HEK293 (cell line): ENCODE data around the gene LBX2.

Experiments used
- CTCF ChIA-PET: fragments of 350-600 bp; formaldehyde crosslinking; extraction: SDS; loops from one replicate; lab custom pipeline; 2021; ENCODE audit warnings: antibody characterized with exemption; lab: Yijun Ruan, JAX
- POLR2A ChIA-PET: fragments of 300-600 bp; formaldehyde crosslinking; extraction: SDS; loops from one replicate; lab custom pipeline; 2020; ENCODE audit warnings: antibody characterized with exemption, inconsistent platforms; lab: Yijun Ruan, JAX
- H3K27ac ChIP-seq: fragments of 200-500 bp; sonication (Bioruptor generic); 2 replicates; pipeline ENCODE4 v1.5.1; 2014; ENCODE audit warnings: low read depth, low read length, control low read depth, inconsistent platforms; ENCODE audit errors: extremely low read depth
- H3K36me3 ChIP-seq, 2 experiments: fragments of 200-500 bp in 1 of 2; sonication (Bioruptor generic) in 1 of 2; 1 replicate in 1 of 2; 2 replicates in 1 of 2; pipeline ENCODE4 v1.5.1; 2014 to 2017; ENCODE audit warnings: inconsistent platforms in 2 of 2, low read length in 2 of 2; ENCODE audit not compliant: control insufficient read depth in 2 of 2, insufficient read depth in 1 of 2
- H3K4me1 ChIP-seq: fragments of 200-500 bp; sonication (Bioruptor generic); 2 replicates; pipeline ENCODE4 v1.5.1; 2014; ENCODE audit warnings: mild to moderate bottlenecking, low read length, inconsistent platforms; ENCODE audit not compliant: control insufficient read depth, insufficient read depth
- H3K4me3 ChIP-seq: 2 replicates; pipeline ENCODE4 v1.5.1; 2011; ENCODE audit warnings: low read depth, mild to moderate bottlenecking, control low read depth, low read length, moderate library complexity
- H3K9me3 ChIP-seq: fragments of 200-500 bp; sonication (Bioruptor generic); 2 replicates; pipeline ENCODE4 v1.5.1; 2014; ENCODE audit warnings: low read depth, low read length, inconsistent platforms; ENCODE audit not compliant: control insufficient read depth, insufficient read depth
- BCL11A ChIP-seq: fragments of 450-650 bp; formaldehyde crosslinking; IDR thresholded peaks from 2 replicates; pipeline ENCODE4 v1.5.1; 2016; ENCODE audit warnings: low read depth, missing biosample characterization, missing genetic modification characterization
- IKZF3 ChIP-seq: fragments of 450-650 bp; IDR thresholded peaks from 2 replicates; pipeline ENCODE4 v1.5.0; 2018; ENCODE audit warnings: missing biosample characterization, mild to moderate bottlenecking, missing genetic modification characterization, moderate library complexity
- KLF17 ChIP-seq: fragments of 450-650 bp; formaldehyde crosslinking; IDR thresholded peaks from 2 replicates; pipeline ENCODE4 v1.5.1; 2016; ENCODE audit warnings: missing biosample characterization, missing genetic modification characterization
- MYNN ChIP-seq: fragments of 450-650 bp; formaldehyde crosslinking; IDR thresholded peaks from 2 replicates; pipeline ENCODE4 v1.5.1; 2016; ENCODE audit warnings: missing biosample characterization, missing genetic modification characterization, borderline replicate concordance
- SCRT1 ChIP-seq: fragments of 450-650 bp; formaldehyde crosslinking; IDR thresholded peaks from 2 replicates; pipeline ENCODE4 v1.5.1; 2016; ENCODE audit warnings: missing biosample characterization, missing genetic modification characterization, borderline replicate concordance
- SCRT2 ChIP-seq: fragments of 450-650 bp; formaldehyde crosslinking; IDR thresholded peaks from 2 replicates; pipeline ENCODE4 v1.5.1; 2016; ENCODE audit warnings: missing biosample characterization, missing genetic modification characterization
- ZBTB17 ChIP-seq: fragments of 450-650 bp; formaldehyde crosslinking; IDR thresholded peaks from 2 replicates; pipeline ENCODE4 v1.5.1; 2016; ENCODE audit warnings: missing biosample characterization, missing genetic modification characterization
- ZBTB49 ChIP-seq: fragments of 450-650 bp; formaldehyde crosslinking; IDR thresholded peaks from 2 replicates; pipeline ENCODE4 v1.5.1; 2016; ENCODE audit warnings: missing biosample characterization, missing genetic modification characterization, low read depth
- ZBTB7A ChIP-seq: fragments of 450-650 bp; formaldehyde crosslinking; IDR thresholded peaks from 2 replicates; pipeline ENCODE4 v1.5.1; 2016; ENCODE audit warnings: low read depth, missing biosample characterization, missing genetic modification characterization
- ZFP69B ChIP-seq: fragments of 450-650 bp; formaldehyde crosslinking; IDR thresholded peaks from 2 replicates; pipeline ENCODE4 v1.5.1; 2016; ENCODE audit warnings: missing biosample characterization, missing genetic modification characterization
- ZNF266 ChIP-seq: fragments of 450-650 bp; formaldehyde crosslinking; IDR thresholded peaks from 2 replicates; pipeline ENCODE4 v1.5.1; 2016; ENCODE audit warnings: missing biosample characterization, missing genetic modification characterization, low read depth
- ZNF335 ChIP-seq: fragments of 450-650 bp; formaldehyde crosslinking; conservative IDR thresholded peaks from 2 replicates; pipeline ENCODE4 v1.5.1; 2016; ENCODE audit warnings: missing biosample characterization, missing genetic modification characterization
- ZNF37A ChIP-seq: fragments of 450-650 bp; IDR thresholded peaks from 2 replicates; pipeline ENCODE4 v1.5.1; 2018; ENCODE audit warnings: missing biosample characterization, missing genetic modification characterization
- ZNF416 ChIP-seq: fragments of 450-650 bp; formaldehyde crosslinking; IDR thresholded peaks from 2 replicates; pipeline ENCODE4 v1.5.1; 2016; ENCODE audit warnings: missing biosample characterization, missing genetic modification characterization
- ZNF426 ChIP-seq: fragments of 450-650 bp; formaldehyde crosslinking; IDR thresholded peaks from 2 replicates; pipeline ENCODE4 v1.5.1; 2017; ENCODE audit warnings: missing biosample characterization, missing genetic modification characterization, mild to moderate bottlenecking, inconsistent platforms, moderate library complexity
- ZNF48 ChIP-seq: fragments of 450-650 bp; formaldehyde crosslinking; IDR thresholded peaks from 2 replicates; pipeline ENCODE4 v1.5.1; 2016; ENCODE audit warnings: missing biosample characterization, missing genetic modification characterization
- ZNF530 ChIP-seq: fragments of 450-650 bp; formaldehyde crosslinking; IDR thresholded peaks from 2 replicates; pipeline ENCODE4 v1.5.1; 2016; ENCODE audit warnings: low read depth, missing biosample characterization, missing genetic modification characterization
- ZNF561 ChIP-seq: fragments of 450-650 bp; IDR thresholded peaks from 2 replicates; pipeline ENCODE4 v1.5.1; 2018; ENCODE audit warnings: missing biosample characterization, missing genetic modification characterization, borderline replicate concordance
- ZNF670 ChIP-seq: fragments of 450-650 bp; formaldehyde crosslinking; IDR thresholded peaks from 2 replicates; pipeline ENCODE4 v1.5.1; 2016; ENCODE audit warnings: missing biosample characterization, missing genetic modification characterization, low read depth
- ZNF768 ChIP-seq: fragments of 450-650 bp; formaldehyde crosslinking; IDR thresholded peaks from 2 replicates; pipeline ENCODE4 v1.5.1; 2018; ENCODE audit warnings: missing biosample characterization, mild to moderate bottlenecking, missing genetic modification characterization
- ZNF830 ChIP-seq: fragments of 450-650 bp; IDR thresholded peaks from 2 replicates; pipeline ENCODE4 v1.5.0; 2018; ENCODE audit warnings: missing biosample characterization, missing genetic modification characterization, low read depth, mild to moderate bottlenecking, moderate library complexity
- ZNF843 ChIP-seq: fragments of 450-650 bp; formaldehyde crosslinking; IDR thresholded peaks from 2 replicates; pipeline ENCODE4 v1.5.1; 2016; ENCODE audit warnings: missing biosample characterization, missing genetic modification characterization
- ZSCAN5A ChIP-seq: fragments of 450-650 bp; formaldehyde crosslinking; IDR thresholded peaks from 2 replicates; pipeline ENCODE4 v1.5.1; 2016; ENCODE audit warnings: missing biosample characterization, missing genetic modification characterization
- TF ChIP-seq, protein P1 (sequence below): fragments of 450-650 bp; formaldehyde crosslinking; optimal IDR thresholded peaks from 2 replicates; pipeline ENCODE3; 2016; ENCODE audit warnings: missing biosample characterization, mild to moderate bottlenecking, missing genetic modification characterization
- TF ChIP-seq, protein P2 (sequence below): fragments of 450-650 bp; formaldehyde crosslinking; IDR thresholded peaks from 2 replicates; pipeline ENCODE4 v1.5.1; 2016; ENCODE audit warnings: missing biosample characterization, missing genetic modification characterization

LBX2 gene

DNA sequence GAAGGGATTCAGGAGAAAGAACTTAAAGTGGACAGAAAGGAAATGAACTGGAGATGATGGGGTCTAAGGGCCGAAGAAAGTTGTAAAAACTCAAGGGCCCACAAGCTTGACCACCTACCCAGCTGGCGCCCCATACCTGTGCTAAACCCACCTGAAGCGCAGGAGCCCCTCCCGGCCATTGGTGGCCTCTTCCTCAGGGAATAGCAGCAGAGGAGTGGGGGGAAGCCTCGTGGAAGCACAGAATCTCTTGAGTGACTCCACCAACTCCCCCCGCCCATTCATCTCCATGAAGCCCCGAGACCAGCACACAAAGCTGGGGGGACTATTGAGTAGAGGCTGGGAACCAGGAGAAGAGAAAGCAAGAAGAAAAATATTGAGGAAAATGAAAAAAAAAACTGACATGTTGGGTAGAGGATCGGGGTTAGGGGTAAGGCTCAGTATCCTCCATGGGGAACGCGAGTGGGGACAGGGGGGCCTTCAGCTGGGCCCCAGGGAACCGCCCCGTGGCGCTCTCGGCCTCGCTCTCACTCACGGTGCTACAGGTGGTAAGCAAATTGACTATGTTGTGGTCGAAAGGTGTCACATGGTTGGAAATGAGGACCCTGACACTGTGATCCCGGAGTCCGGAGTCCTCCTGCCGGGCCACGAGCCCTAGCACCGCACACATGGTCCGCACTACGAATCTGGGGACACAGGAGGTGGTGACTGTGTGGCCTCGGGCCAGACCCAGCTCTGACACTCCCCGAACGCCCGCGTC, 29.4 kb upstream of the LBX2 start (continued):
- no peak for TF ChIP-seq ZBTB49
- TF ChIP-seq ZNF670 (tag by site-specific recombination): no peak
- TF ChIP-seq ZNF335 (tag by site-specific recombination): no peak
- peak; percentile 46; the same call in 1 of the 2 replicates for TF ChIP-seq SCRT1 (tag by site-specific recombination)
- TF ChIP-seq ZFP69B: no peak
- no peak for TF ChIP-seq ZSCAN5A (tag by site-specific recombination)
- TF ChIP-seq ZNF768 (tag by site-specific recombination): no peak
- TF ChIP-seq IKZF3: no peak
- no peak for TF ChIP-seq MYNN (tag by site-specific recombination)
- TF ChIP-seq ZNF37A: no peak
- TF ChIP-seq ZNF530 (tag by site-specific recombination): no peak
- TF ChIP-seq, protein P1, sequence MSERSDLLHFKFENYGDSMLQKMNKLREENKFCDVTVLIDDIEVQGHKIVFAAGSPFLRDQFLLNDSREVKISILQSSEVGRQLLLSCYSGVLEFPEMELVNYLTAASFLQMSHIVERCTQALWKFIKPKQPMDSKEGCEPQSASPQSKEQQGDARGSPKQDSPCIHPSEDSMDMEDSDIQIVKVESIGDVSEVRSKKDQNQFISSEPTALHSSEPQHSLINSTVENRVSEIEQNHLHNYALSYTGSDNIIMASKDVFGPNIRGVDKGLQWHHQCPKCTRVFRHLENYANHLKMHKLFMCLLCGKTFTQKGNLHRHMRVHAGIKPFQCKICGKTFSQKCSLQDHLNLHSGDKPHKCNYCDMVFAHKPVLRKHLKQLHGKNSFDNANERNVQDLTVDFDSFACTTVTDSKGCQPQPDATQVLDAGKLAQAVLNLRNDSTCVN: no peak
- no peak for TF ChIP-seq ZNF416 (tag by site-specific recombination)
- no peak for TF ChIP-seq KLF17
- no peak for TF ChIP-seq ZNF426 (tag by site-specific recombination)
- TF ChIP-seq ZBTB7A (tag by site-specific recombination): 0 out of 2 replicates have a peak, but pooled peaks have one; percentile 20

DNA sequence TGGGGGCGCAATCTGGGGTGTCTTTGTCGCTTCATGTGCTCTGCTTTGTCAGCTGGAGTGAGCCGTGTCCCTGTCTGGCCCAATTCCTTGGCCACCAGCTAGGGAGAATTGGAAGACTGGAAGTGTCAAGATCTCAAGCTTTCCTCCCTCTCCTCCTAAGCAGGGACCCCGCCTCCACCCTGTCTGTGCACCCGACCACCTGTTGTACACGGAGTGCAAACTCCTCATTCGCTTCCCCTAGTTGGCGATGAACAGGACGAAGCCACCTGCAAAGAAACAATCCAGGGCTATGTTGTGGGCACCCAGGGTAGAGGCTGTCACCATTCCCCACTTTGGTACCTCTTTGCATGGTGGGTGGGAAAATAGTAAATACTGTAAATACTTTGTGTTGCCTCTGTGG, 28.3 kb upstream of the LBX2 start:
- ChIA-PET CTCF (no interaction called here), POLR2A (interaction anchor here (1.9 to 2.5 kb wide), 2 partner anchors 21 to 24 kb away, joined by 5 to 12 read pairs; no protein-coding TSS in a partner anchor)
- H3K4me3 ChIP-seq: no peak overlapping the region
- no peaks in the 10 kb centered on the region for H3K9me3 ChIP-seq
- TF ChIP-seq ZNF266 (no peak), ZNF426 (tag by site-specific recombination) (no peak), SCRT2 (peak; percentile 78), ZNF830 (tag by site-specific recombination) (no peak), ZBTB17 (tag by site-specific recombination) (no peak), ZNF561 (tag by site-specific recombination) (no peak), SCRT1 (tag by site-specific recombination) (peak; percentile 31; the same call in 1 of the 2 replicates), ZFP69B (no peak), ZNF48 (tag by site-specific recombination) (no peak), ZNF843 (tag by site-specific recombination) (no peak), BCL11A (tag by site-specific recombination) (no peak)
- TF ChIP-seq, protein P2, sequence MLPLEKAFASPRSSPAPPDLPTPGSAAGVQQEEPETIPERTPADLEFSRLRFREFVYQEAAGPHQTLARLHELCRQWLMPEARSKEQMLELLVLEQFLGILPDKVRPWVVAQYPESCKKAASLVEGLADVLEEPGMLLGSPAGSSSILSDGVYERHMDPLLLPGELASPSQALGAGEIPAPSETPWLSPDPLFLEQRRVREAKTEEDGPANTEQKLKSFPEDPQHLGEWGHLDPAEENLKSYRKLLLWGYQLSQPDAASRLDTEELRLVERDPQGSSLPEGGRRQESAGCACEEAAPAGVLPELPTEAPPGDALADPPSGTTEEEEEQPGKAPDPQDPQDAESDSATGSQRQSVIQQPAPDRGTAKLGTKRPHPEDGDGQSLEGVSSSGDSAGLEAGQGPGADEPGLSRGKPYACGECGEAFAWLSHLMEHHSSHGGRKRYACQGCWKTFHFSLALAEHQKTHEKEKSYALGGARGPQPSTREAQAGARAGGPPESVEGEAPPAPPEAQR: no peak
- no peaks in the 10 kb centered on the region; the same call in 1 of the 2 replicates for H3K4me1 ChIP-seq
- no peak overlapping the region for H3K27ac ChIP-seq
- H3K36me3 ChIP-seq: peaks cover 7 to 56% of the 10 kb centered on the region in 2 experiments; a peak in 1 of 3 replicates
